HT-29 (cell line): Measurements from ENCODE around the gene ADAM10. TPM values are rescaled to one million over a fixed set of nuclear protein-coding genes. Genes with fewer than 3 reads are reported as not detected.
A peak's percentile ranks its signal among the peaks of the same experiment; 100 is the strongest.
"Not testable (repeated sequence)": the region's sequence is repeated elsewhere in the genome, so short reads cannot be mapped to it uniquely, and the experiment has no call there.

ENCODE experiments used
- DNase-seq: peaks from one replicate; pipeline ENCODE4 v3.0.0-alpha.2; 2015; ENCODE audit warnings: low spot score
- total RNA-seq: library from RNA; depleted of rRNA; stranded (reverse); fragments of >200 nt; shearing (Covaris generic); gene quantifications from 2 replicates; pipeline ENCODE4 v1.2.3, GENCODE V29; 2014

ADAM10 gene
- total RNA-seq, 1 experiment from 2014 or later: 138 TPM

DNA sequence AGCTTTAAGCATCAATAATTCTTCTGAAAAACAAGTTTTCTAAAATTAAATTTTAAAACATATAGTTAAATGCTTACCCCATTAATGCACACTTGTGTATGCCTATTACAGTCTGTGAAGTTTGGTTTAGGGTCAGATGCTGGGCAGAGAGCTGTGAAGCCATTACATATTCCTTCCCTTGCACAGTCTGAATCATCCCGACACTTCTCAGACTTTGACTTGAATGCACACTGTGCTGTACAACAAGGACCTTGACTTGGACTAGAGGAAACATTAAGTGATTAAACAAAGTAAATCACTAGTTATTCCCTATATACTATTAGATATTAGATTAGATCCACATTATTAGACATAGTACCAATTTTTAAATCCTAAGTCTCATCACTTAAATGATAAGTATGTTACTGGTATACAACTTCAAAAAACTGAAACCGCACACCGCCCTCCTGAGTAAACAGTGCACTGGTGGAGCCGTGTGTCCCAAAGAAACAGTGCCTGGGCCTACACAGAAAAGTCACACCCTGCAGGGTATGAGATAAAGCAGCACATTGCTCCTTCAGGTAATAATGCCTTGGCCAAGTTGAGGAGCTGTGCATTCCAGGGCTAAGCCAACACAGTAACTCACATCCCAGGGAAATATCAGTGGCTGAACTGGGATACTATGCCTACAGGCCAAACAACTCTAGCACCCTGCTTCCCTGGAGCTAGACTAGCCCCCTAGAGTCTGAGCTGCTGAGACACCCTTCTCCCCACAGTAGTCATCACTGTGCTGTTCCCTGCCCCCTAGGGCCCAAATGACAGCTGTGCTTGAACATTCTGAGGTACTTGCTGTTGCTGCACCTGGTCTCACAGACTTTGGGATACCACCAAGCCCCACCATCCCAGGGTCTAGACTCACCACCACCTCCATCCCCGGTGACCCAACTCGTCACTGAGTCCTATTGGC lies 137.5 kb downstream of the ADAM10 start:
- DNase-seq: peak; percentile 69

- DNase-seq: no peak
These were observed 140.8 kb downstream of the ADAM10 start for GRCh38 chr15:58608711-58609110.

DNA sequence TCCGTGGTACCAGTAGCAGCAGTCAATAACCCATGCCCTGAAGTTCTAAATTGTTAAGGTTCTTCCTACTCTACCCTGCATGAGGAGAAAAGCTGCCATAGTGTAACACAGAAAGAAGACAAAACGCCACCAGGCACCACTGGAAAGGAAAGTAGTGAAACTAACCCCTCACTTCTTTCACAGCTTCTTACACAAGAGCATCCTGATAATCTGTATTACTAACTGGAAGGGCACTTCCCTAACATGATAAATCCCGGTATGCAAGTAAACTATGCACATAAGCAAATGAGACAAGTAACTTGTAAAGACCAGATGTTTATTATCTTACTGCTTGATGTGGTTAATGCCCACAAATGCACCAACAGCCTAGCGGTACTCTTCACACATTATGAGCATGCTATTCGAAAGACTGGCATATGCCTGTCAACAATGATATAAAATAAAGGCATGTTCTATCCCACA lies 141.3 kb downstream of the ADAM10 start:
- no peak for DNase-seq

- no peak for DNase-seq
These were observed 142.9 kb downstream of the ADAM10 start for GRCh38 chr15:58606577-58607080.

GRCh38 chr15:58605931-58606530 lies 143.5 kb downstream of the ADAM10 start:
- no peak for DNase-seq

GRCh38 chr15:58604455-58604923 lies 145.0 kb downstream of the ADAM10 start:
- peak; percentile 72 for DNase-seq

GRCh38 chr15:58603927-58604326 lies 145.6 kb downstream of the ADAM10 start:
- DNase-seq: not testable (repeated sequence)

GRCh38 chr15:58602823-58603222 lies 146.7 kb downstream of the ADAM10 start:
- no peak for DNase-seq

DNA sequence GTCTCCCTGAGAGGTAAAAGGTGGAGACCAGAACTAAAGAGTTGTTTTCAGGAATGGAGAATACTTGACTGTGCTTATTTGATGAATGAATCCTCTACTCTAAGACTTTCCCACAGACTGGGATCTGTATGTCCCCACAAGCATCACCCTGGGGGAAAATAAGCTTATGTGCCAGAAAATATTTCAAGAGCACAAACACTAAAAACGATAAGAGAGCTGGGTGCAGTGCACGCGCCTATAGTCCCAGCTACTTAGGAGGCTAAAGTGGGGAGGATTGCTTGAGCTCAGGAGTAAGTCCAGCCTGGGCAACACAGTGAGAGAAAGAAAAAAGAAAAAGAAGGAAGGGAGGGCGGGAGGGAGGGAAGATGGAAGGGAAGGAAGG lies 150.7 kb downstream of the ADAM10 start:
- DNase-seq: no peak

- DNase-seq: no peak
These were observed 151.3 kb downstream of the ADAM10 start for GRCh38 chr15:58597943-58598828.

GRCh38 chr15:58595516-58596263 lies 153.8 kb downstream of the ADAM10 start:
- no peak for DNase-seq

DNA sequence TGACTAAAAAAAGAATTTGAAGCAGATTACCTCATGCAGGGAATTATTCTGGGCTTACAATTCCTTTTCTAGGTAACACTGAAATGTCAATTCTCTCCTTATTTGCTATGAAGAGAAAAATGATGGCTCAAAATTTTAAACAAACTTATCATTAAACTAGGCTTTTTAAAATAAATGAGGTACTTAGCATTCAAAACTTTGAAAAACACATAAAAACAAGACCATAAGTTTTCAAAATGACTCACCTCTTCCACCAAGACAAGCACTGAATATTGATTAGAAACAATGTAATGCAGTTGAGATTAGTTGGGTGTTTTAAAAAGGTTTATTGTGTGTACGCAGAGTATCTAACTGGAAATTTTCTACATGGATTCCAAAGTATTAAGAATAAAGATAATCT lies 154.6 kb downstream of the ADAM10 start:
- no peak for DNase-seq

DNA sequence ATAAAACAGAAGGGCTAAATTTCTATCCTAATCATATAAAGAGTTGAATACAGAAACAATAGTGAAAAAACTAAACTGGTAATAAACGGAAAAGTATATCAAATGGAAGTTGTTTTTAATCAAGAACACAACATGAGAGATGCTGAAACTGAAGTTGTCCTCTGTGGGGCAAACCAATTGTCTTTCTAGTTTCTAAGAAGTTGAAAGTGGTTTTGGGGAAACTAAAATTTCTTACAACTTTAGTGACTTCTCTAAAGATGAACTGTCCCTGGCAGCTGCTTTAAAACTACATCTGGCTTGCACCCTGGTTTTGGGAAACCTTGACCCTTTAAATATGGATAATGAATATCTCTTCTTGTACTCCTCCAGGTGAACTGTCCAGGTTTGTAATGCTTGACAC lies 155.6 kb downstream of the ADAM10 start:
- DNase-seq: no peak

DNA sequence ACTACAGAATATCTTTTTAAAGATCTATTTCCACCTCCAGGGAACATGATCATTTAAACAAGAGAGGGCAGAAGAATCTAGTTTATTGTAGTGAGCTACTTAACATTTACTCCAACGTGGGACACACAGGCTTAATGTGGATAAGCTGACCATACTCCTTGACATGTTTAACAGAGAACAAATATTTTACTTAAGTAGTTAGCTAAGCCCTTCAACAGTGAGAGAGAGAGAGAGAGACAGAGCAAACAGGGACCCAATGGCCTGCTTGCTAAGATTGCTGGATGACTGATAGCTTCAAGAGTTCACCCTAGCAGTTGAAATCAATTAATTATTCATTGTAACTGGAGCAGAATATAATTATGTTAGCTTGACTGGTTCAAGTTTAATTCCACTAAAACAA lies 158.6 kb downstream of the ADAM10 start:
- DNase-seq: no peak

- DNase-seq: no peak
These were observed 159.3 kb downstream of the ADAM10 start for GRCh38 chr15:58590236-58590635.

DNA sequence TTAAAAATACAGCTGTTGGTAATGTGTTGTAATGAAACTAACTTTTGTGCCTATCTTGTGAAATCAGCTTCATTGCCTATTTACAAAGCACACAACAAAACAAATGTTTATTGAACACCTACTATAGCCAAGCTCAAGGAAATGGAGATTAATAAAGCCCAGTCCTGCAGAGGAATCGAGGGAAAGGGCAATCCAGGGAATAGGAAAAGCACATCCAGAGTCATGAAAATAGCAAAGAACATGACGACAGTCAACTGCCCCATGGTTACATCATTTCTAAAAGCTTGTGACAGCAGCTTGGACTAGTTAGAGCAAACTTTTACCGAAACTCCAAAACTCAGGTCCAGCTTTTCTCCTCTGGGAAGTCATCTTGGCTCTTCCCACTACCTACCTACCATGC lies 160.5 kb downstream of the ADAM10 start:
- no peak for DNase-seq

DNA sequence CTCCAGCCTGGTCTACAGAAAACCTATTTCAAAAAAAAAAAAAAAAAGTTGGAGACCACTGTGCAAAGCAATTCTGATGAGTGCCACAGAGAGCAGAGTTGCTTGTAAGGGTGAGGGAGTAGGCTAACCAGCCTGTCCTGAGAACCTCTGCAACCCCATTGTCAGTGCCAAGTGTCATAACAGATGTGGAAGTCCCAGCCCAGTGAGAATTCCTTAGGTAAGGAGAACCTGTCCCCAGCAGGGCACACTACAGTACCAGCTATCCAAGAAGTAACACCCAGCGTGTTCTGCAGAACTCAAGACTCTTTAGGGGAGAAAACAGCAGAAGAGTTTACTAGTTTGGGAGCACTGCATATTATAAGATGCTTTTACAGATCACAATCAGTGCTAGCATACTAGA lies 161.4 kb downstream of the ADAM10 start:
- DNase-seq: no peak

DNA sequence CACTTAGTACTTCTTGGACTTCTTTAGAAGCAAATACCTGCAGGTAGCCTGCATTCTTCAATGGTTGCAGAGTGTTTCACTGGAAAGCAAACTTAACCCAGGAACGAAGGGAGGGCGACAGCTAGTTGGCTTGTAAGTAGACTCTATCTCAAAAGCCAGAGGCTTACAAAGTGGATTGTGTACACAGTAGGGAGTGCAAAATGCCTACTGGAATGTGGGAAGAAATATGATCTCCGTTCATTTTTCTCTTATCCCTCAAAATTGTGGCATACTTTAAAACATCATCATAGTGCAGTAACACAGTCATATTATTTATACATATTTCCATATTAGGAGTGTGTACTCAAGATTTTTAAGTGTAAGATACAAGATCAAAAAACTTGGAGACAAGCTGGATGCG lies 162.0 kb downstream of the ADAM10 start:
- no peak for DNase-seq

- DNase-seq: no peak
These were observed 163.6 kb downstream of the ADAM10 start for GRCh38 chr15:58585693-58586443.
